B cell (primary cell): ENCODE results near the gene NAB2.

ENCODE experiments used
- CTCF ChIP-seq: fragments of 200-600 bp; IDR thresholded peaks from one replicate; pipeline ENCODE4 v1.8.0; 2022; ENCODE audit warnings: antibody characterized with exemption, mild to moderate bottlenecking
- EZH2 ChIP-seq: IDR thresholded peaks from 2 replicates; pipeline ENCODE4 v1.6.1; 2012; ENCODE audit warnings: borderline replicate concordance, low read depth, mild to moderate bottlenecking, moderate library complexity, low read length; ENCODE audit not compliant: insufficient read depth, poor library complexity, severe bottlenecking

- TF ChIP-seq CTCF (no peak), EZH2 (no peak)
These were observed 34.9 kb downstream of the NAB2 start for GRCh38 chr12:57123813-57124212.
